AG04450 (cell line): ENCODE data around the gene OGG1. TPM values are rescaled to one million over a fixed set of nuclear protein-coding genes. Genes with fewer than 3 reads are reported as not detected.

Source experiments
- CTCF ChIA-PET: fragments of 300-600, 350-600 bp; formaldehyde crosslinking; extraction: SDS; loops from one replicate; lab custom pipeline; 2022; ENCODE audit warnings: antibody characterized with exemption, inconsistent platforms; lab: Charles Lee
- POLR2A ChIA-PET: fragments of 350-600 bp; formaldehyde crosslinking; extraction: SDS; loops from one replicate; lab custom pipeline; 2021; ENCODE audit warnings: antibody characterized with exemption, inconsistent platforms; lab: Yijun Ruan, JAX
- DNase-seq: peaks from one replicate; pipeline ENCODE4 v3.0.0-alpha.2; 2011; ENCODE audit warnings: low read depth, low spot score
- H3K27ac ChIP-seq: one replicate; pipeline ENCODE4 v1.5.1; 2012; ENCODE audit warnings: low read depth, low read length, control low read depth
- H3K27me3 ChIP-seq: one replicate; pipeline ENCODE4 v1.6.0; 2012; ENCODE audit warnings: low read length; ENCODE audit not compliant: control insufficient read depth, insufficient read depth
- H3K4me3 ChIP-seq: 2 replicates; pipeline ENCODE4 v1.5.1; 2011; ENCODE audit warnings: mild to moderate bottlenecking, low read depth, low read length, control low read depth
- H3K9me3 ChIP-seq: 2 replicates; pipeline ENCODE4 v1.5.1; 2012; ENCODE audit warnings: low read length; ENCODE audit not compliant: control insufficient read depth, insufficient read depth
- polyA plus RNA-seq: library from polyadenylated mRNA; depleted of rRNA; stranded (reverse); fragments of >200 nt; gene quantifications from 2 replicates; pipeline ENCODE4 v1.2.3, GENCODE V29; 2011
- TF ChIP-seq, protein P1 (sequence below): IDR thresholded peaks from 2 replicates; pipeline ENCODE4 v1.5.1; 2011; ENCODE audit warnings: low read depth, low read length, control low read depth, inconsistent platforms

Gene OGG1
- polyA plus RNA-seq, 1 experiment, result 23.5 TPM

DNA sequence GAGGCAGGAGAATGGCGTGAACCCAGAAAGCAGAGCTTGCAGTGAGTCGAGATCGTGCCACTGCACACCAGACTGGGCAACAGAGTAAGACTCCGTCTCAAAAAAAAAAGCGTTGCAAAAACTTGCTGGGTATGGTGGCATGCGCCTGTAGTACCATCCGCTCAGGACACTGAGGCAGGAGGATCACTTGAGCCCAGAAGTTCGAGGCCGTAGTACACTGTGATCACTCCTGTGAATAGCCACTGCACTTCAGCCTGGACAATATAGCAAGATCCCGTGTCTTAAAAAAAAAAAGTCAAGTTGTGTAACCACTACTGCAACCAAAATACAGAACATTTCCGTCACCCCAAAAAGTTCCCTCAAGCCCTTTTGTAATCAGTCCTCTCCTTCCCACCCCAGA is 44.6 kb downstream of the OGG1 start:
- no peak for DNase-seq
- no peak overlapping the region for H3K27ac ChIP-seq
- POLR2A ChIA-PET, result no interaction called here
- H3K4me3 ChIP-seq, result no peak overlapping the region
- CTCF ChIA-PET, result no interaction called here
- no peaks in the 10 kb centered on the region for H3K27me3 ChIP-seq
- TF ChIP-seq, protein P1, sequence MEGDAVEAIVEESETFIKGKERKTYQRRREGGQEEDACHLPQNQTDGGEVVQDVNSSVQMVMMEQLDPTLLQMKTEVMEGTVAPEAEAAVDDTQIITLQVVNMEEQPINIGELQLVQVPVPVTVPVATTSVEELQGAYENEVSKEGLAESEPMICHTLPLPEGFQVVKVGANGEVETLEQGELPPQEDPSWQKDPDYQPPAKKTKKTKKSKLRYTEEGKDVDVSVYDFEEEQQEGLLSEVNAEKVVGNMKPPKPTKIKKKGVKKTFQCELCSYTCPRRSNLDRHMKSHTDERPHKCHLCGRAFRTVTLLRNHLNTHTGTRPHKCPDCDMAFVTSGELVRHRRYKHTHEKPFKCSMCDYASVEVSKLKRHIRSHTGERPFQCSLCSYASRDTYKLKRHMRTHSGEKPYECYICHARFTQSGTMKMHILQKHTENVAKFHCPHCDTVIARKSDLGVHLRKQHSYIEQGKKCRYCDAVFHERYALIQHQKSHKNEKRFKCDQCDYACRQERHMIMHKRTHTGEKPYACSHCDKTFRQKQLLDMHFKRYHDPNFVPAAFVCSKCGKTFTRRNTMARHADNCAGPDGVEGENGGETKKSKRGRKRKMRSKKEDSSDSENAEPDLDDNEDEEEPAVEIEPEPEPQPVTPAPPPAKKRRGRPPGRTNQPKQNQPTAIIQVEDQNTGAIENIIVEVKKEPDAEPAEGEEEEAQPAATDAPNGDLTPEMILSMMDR, result no peak
- peaks cover 2% of the 10 kb centered on the region; the same call in 1 of the 2 replicates for H3K9me3 ChIP-seq

DNA sequence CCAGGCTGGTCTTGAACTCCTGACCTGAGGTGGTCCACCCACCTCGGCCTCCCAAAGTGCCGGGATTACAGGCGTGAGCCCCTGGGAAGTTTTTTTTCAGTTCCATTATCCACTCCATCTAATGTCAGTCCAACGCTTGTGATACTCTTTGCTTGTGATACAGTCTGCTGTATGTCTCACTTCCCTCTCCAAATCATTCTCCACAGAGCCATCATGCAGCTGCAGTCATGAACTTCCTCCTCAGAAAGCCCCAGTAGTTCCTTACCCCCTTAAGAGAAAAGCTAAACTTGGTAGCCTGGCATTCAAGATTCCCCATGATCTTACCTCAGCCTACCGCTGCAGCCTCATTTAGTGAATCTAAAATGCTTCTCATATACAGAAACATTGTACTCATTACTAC is 45.5 kb downstream of the OGG1 start:
- Histone ChIP-seq H3K27ac (no peak overlapping the region), H3K4me3 (no peak overlapping the region), H3K27me3 (no peaks in the 10 kb centered on the region), H3K9me3 (peaks cover 2% of the 10 kb centered on the region; the same call in 1 of the 2 replicates)
- TF ChIP-seq, protein P1, result no peak
- ChIA-PET POLR2A (no interaction called here), CTCF (no interaction called here)
- no peak for DNase-seq

DNA sequence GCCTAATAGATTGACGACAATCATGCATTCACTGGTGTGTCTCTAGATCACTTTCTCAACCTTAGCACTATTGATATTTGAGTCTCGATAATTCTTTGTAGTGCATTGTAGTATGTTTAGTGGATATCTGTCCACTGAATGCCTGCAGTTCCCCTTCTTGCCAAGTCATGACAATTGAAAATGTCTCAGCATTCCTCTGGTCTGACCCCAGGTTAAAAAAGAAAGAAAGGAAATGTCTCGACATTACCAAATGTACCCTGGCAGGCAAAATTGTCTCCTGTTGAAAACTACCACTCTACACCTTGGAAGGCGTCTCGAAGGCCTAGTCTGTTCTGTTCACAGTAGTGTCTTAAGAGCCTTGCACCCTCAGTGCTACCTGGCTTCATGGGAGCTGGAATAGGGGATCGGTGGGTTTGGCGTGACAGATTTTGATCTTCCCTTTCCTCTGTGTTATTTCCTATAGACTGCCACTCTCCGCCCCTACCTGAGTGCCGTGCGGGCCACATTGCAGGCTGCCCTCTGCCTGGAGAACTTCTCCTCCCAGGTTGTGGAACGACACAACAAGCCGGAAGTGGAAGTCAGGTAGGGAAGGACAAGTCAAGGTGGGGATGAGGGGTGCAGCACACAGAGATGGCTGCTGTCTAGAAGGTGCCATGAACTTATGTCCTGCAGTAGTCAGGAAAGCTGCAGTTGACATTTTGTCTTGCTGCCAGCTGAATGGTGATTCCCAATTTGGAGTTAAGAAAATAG is 47.6 kb downstream of the OGG1 start:
- DNase-seq, result no peak
- Histone ChIP-seq H3K4me3 (no peak overlapping the region), H3K9me3 (peaks cover 2% of the 10 kb centered on the region; the same call in 1 of the 2 replicates), H3K27me3 (no peaks in the 10 kb centered on the region), H3K27ac (no peak overlapping the region)
- TF ChIP-seq, protein P1, result no peak
- ChIA-PET POLR2A (interaction anchor here (0.7 kb wide), 2 partner anchors 48 to 58 kb away, joined by 5 to 7 read pairs; partner anchors contain the start of gene OGG1), CTCF (interaction anchor here (1.0 kb wide), 1 partner anchor 51 kb away, joined by 3 read pairs; no protein-coding TSS in a partner anchor)

DNA sequence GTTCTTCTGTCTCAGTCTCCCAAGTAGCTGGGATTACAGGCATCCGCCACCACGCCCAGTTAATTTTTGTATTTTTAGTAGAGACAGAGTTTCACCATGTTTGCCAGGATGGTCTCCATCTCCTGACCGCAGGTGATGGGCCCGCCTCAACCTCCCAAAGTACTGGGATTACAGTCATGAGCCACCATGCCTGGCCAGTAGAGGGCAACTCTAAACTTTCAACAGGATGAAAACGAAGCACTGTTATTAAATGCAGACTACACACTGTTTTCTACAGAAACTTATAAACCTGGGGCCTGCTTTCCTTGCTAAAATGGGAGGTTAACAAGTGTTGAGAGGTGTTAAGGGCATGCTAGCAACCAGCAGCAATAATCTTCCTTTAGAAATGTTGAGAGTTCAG is 50.8 kb downstream of the OGG1 start:
- POLR2A ChIA-PET, result no interaction called here
- CTCF ChIA-PET, result interaction anchor here (0.6 to 1.5 kb wide), 3 partner anchors 8 to 16 kb away, joined by 3 to 8 read pairs (median 5); partner anchors contain the start of gene ARPC4
- TF ChIP-seq, protein P1, result peak; percentile 44
- H3K9me3 ChIP-seq, result no peaks in the 10 kb centered on the region
- H3K27me3 ChIP-seq, result no peaks in the 10 kb centered on the region
- H3K4me3 ChIP-seq, result no peak overlapping the region
- DNase-seq, result no peak
- no peak overlapping the region for H3K27ac ChIP-seq

DNA sequence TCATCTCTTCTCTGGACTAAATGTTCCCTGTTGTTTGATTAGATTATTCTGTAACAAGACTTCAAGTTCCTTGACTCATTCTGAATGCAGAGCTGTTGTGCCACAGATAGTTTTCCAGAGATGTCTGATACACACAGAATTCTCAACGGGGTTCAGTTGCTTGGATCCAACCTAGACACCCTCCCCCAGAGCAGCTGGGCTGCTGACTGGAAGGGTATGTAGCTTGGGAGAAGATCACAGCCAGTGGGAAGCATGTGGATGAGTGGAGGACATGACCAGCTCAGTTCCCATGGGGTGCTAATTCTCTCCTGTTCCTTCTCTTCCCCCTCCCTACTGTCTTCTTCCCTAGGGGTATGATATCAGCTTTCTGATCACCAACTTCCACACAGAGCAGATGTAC is 53.7 kb downstream of the OGG1 start:
- no peak for DNase-seq
- H3K9me3 ChIP-seq, result no peaks in the 10 kb centered on the region
- H3K4me3 ChIP-seq, result no peak overlapping the region
- peak overlapping the region; percentile 63 for H3K27ac ChIP-seq
- POLR2A ChIA-PET, result interaction anchor here (0.7 to 0.9 kb wide), 2 partner anchors 13 to 212 kb away, joined by 3 to 7 read pairs; no protein-coding TSS in a partner anchor
- CTCF ChIA-PET, result interaction anchor here (3.4 kb wide), 1 partner anchor 143 kb away, joined by 15 read pairs; no protein-coding TSS in a partner anchor
- TF ChIP-seq, protein P1, result no peak
- H3K27me3 ChIP-seq, result no peaks in the 10 kb centered on the region
